B cell (primary cell): ENCODE results near the gene RER1.

Experiments
- CTCF ChIP-seq: fragments of 200-600 bp; IDR thresholded peaks from one replicate; pipeline ENCODE4 v1.8.0; 2022; ENCODE audit warnings: antibody characterized with exemption, mild to moderate bottlenecking
- EZH2 ChIP-seq: IDR thresholded peaks from 2 replicates; pipeline ENCODE4 v1.6.1; 2012; ENCODE audit warnings: borderline replicate concordance, low read depth, mild to moderate bottlenecking, moderate library complexity, low read length; ENCODE audit not compliant: insufficient read depth, poor library complexity, severe bottlenecking

GRCh38 chr1:2375923-2376260 is 15.7 kb upstream of the RER1 start:
- TF ChIP-seq EZH2 (no peak), CTCF (no peak)
